AG09319 (cell line): Measurements from ENCODE around the gene PPP2R2B.

Experiments
- DNase-seq: peaks from one replicate; pipeline ENCODE4 v3.0.0-alpha.2; 2010; ENCODE audit warnings: low read depth; ENCODE audit errors: extremely low read depth
- TF ChIP-seq, protein P1 (sequence below): IDR thresholded peaks from 2 replicates; pipeline ENCODE4 v1.5.1; 2011; ENCODE audit warnings: low read depth, mild to moderate bottlenecking, inconsistent platforms, low read length, moderate library complexity

PPP2R2B gene

GRCh38 chr5:146767534-146767933 is 111.0 kb downstream of the PPP2R2B start:
- no peak for DNase-seq
- TF ChIP-seq, protein P1, sequence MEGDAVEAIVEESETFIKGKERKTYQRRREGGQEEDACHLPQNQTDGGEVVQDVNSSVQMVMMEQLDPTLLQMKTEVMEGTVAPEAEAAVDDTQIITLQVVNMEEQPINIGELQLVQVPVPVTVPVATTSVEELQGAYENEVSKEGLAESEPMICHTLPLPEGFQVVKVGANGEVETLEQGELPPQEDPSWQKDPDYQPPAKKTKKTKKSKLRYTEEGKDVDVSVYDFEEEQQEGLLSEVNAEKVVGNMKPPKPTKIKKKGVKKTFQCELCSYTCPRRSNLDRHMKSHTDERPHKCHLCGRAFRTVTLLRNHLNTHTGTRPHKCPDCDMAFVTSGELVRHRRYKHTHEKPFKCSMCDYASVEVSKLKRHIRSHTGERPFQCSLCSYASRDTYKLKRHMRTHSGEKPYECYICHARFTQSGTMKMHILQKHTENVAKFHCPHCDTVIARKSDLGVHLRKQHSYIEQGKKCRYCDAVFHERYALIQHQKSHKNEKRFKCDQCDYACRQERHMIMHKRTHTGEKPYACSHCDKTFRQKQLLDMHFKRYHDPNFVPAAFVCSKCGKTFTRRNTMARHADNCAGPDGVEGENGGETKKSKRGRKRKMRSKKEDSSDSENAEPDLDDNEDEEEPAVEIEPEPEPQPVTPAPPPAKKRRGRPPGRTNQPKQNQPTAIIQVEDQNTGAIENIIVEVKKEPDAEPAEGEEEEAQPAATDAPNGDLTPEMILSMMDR, result no peak

GRCh38 chr5:146766013-146766412 is 112.5 kb downstream of the PPP2R2B start:
- TF ChIP-seq, protein P1, result no peak
- DNase-seq, result no peak

GRCh38 chr5:146765089-146765832 is 113.3 kb downstream of the PPP2R2B start:
- no peak for DNase-seq
- TF ChIP-seq, protein P1, result no peak

DNA sequence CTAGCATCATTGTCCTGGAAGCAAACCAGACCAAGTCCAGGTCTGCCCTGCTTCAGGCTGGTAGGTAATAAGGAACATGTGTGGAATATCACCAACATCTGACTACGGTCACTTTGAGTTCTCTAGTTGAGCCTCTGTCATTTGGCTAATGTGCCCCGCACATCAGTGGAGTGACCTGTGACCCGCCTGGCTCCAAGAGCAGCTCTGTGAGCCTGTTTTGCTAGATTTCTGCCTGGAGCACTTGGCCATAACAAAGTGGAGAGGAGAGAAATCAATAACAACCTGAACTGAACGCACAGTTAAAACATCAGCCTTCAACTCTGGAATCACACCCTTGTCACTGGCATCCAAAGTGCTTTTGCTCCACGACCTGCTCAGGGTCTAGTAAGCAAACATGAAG is 115.7 kb downstream of the PPP2R2B start:
- DNase-seq, result no peak
- TF ChIP-seq, protein P1, result no peak

GRCh38 chr5:146761811-146762210 is 116.7 kb downstream of the PPP2R2B start:
- DNase-seq, result no peak
- TF ChIP-seq, protein P1, result no peak

DNA sequence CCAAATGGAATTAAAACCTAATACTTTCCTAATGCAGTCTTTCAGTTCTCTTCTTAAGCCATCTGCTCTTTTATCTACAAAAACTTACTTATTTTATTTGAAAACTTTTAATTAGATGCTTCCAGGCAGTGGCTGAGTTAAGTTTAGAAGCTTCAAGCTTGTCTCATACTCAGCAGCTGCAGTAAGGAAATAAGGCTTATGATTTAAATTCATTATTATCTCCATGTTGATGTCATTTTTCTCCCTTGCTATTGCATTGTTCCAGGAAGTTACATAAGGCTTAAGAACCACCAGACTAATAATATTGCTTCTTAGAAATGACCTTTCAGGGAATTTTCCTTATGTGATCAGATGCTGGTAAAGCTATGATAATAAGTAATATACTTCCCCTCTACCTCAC is 119.6 kb downstream of the PPP2R2B start:
- TF ChIP-seq, protein P1, result no peak
- DNase-seq, result no peak

DNA sequence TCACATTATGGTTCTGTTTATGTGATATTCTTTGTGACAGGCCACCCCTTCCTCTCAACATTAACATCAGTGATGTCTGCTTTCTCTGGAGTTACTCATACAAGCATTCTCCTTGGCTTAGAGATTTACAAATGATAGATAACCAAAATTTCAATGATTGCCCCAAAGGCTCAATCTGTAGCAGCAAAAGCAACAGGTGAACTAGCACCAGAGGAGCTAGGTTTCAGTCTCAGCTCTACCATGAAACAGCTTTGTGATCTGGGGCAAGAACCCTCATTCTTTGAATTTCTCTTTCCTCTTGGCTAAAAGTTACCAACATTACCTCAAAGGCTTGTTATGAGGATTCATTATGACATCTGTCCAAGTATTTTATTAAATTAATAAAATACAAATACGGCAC is 120.5 kb downstream of the PPP2R2B start:
- TF ChIP-seq, protein P1, result no peak
- DNase-seq, result no peak
